ENCODE results near the gene STC2. TPM values are rescaled to one million over a fixed set of nuclear protein-coding genes. Genes with fewer than 3 reads are reported as not detected.

STC2 gene
- total and polyA plus RNA-seq, 7 experiments from 2014 or later: 28.3 TPM; not detected in 6

DNA sequence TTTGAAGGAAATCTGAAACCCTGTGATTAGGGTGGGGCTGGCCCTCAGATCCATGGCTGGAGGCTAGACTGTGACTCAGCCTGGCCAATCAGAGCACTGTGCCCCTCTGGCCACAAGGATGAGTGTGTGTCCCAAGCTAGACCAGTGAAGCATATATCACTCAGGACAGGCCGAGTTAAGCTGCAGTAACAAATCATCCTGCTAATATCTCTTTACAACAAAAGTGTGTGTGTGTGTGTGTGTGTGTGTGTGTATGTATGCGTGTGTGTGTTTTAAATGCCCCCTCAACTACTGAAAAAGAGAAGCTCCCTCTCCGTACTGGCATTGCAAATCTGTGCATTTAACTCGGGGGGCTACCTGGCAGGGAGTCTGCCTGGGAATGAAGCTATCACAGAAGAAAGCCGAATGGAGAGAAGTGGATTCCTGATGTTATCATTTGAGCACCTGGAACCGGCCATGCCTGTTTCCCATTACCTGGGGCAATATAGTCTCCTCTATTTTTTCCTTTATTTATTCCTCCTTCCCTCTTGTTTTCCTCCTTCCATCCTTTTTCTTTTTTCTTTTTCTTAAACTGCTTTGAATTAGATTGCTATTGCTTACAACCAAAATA, 25.6 kb downstream of the STC2 start:
- ATAC-seq (no peak), DNase-seq (no peak)
- ChIA-PET CTCF (no interaction called here), POLR2A (no interaction called here)
- intact Hi-C loops (cut with micrococcal nuclease): no loop called here
- Mint-ChIP-seq H3K36me3 (peaks cover 0 to under 1% (median 0%) of the 10 kb centered on the region in 5 donors), H3K4me1 (peaks cover 0 to 2% (median 0%) of the 10 kb centered on the region in 7 donors), H3K4me3 (no peak overlapping the region), H3K9me3 (peaks cover 0 to 2% (median under 1%) of the 10 kb centered on the region in 11 donors), H3K27ac (no peak overlapping the region), H3K27me3 (peaks cover 12 to 56% (median 24%) of the 10 kb centered on the region in 5 donors)
- Histone ChIP-seq H3K4me1 (ENCODE audit: control insufficient read depth in 2 of 2, insufficient read depth in 2 of 2, low read length in 2 of 2) (no peaks in the 10 kb centered on the region), H3K36me3 (ENCODE audit: control insufficient read depth in 2 of 3, insufficient read depth in 3 of 3, low read length in 3 of 3) (no peaks in the 10 kb centered on the region), H3K27ac (ENCODE audit: low read depth, low read length) (no peak overlapping the region), H3K9me3 (ENCODE audit: control insufficient read depth in 2 of 3, low read length in 3 of 3) (no peaks in the 10 kb centered on the region), H3K4me3 (ENCODE audit: low read length) (no peak overlapping the region), H3K27me3 (ENCODE audit: control insufficient read depth in 2 of 2, insufficient read depth in 2 of 2, low read length in 2 of 2) (no peaks in the 10 kb centered on the region)

DNA sequence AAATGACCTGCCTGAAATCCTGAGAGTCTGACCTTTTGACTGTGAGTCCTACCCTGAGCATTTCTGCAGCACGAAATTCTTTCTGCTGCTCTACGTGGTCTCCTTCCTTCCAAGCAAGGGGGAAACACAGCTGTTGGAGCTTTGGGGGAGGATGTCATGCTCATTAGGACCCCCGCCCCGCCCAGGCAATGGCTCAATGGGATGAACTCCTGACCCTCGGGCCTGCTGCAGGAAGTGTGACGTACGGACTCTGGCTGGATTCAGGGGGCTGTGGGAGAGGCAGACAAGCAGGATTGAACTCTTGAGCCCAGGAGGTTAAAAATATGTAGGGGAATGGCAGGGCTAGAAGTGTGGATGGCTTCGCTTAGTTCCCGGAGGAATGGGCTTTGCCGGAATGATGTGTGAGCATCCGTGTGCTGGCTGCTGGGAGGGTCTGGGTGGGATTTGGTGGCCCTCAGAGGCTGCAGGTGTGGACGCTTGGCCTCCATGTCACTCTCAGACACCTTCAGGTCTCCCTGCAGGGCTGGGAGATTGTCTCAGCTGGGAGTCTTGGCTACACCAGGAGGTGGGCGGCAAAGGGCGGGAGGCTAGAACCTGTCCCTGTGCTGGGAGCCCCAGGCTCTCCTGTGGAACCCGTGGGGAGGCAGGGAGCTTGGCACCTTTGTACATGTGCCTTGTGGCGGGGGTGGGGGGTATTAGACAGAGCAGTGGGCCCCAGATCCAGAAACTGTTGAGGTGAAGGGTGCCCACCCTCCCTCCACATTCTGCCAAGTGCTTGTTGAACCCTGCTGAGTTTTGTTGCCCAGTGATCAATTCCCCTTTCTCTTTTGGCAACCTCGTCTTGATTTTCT, 26.3 kb downstream of the STC2 start:
- Mint-ChIP-seq H3K4me1 (peaks cover 0 to 2% (median 0%) of the 10 kb centered on the region in 7 donors), H3K4me3 (no peak overlapping the region), H3K36me3 (no peaks in the 10 kb centered on the region), H3K27ac (no peak overlapping the region), H3K9me3 (peaks cover 0 to 2% (median 0%) of the 10 kb centered on the region in 11 donors), H3K27me3 (peaks cover 14 to 53% (median 22%) of the 10 kb centered on the region in 5 donors)
- H3K27me3 ChIP-seq (ENCODE audit: control insufficient read depth in 2 of 2, insufficient read depth in 2 of 2, low read length in 2 of 2): no peaks in the 10 kb centered on the region
- no peak overlapping the region for H3K27ac ChIP-seq (ENCODE audit: low read depth, low read length)
- ATAC-seq: no peak
- H3K4me1 ChIP-seq (ENCODE audit: control insufficient read depth in 2 of 2, insufficient read depth in 2 of 2, low read length in 2 of 2): no peaks in the 10 kb centered on the region
- no peaks in the 10 kb centered on the region for H3K36me3 ChIP-seq (ENCODE audit: control insufficient read depth in 2 of 3, insufficient read depth in 3 of 3, low read length in 3 of 3)
- no peaks in the 10 kb centered on the region for H3K9me3 ChIP-seq (ENCODE audit: control insufficient read depth in 2 of 3, low read length in 3 of 3)
- DNase-seq: no peak
- POLR2A ChIA-PET: no interaction called here
- intact Hi-C loops (cut with micrococcal nuclease): no loop called here
- no peak overlapping the region for H3K4me3 ChIP-seq (ENCODE audit: low read length)
- CTCF ChIA-PET: no interaction called here

- ATAC-seq: no peak
- H3K36me3 Mint-ChIP-seq: no peaks in the 10 kb centered on the region
- no peaks in the 10 kb centered on the region for H3K27me3 ChIP-seq (ENCODE audit: control insufficient read depth in 2 of 2, insufficient read depth in 2 of 2, low read length in 2 of 2)
- no peak for DNase-seq
- no peak overlapping the region for H3K27ac ChIP-seq (ENCODE audit: low read depth, low read length)
- no peaks in the 10 kb centered on the region for H3K36me3 ChIP-seq (ENCODE audit: control insufficient read depth in 2 of 3, insufficient read depth in 3 of 3, low read length in 3 of 3)
- peaks cover 0 to 2% (median 0%) of the 10 kb centered on the region in 11 donors for H3K9me3 Mint-ChIP-seq
- H3K27me3 Mint-ChIP-seq: peaks cover 9 to 47% (median 22%) of the 10 kb centered on the region in 5 donors
- ChIA-PET POLR2A (no interaction called here), CTCF (no interaction called here)
- H3K4me3 ChIP-seq (ENCODE audit: low read length): no peak overlapping the region
- H3K9me3 ChIP-seq (ENCODE audit: control insufficient read depth in 2 of 3, low read length in 3 of 3): no peaks in the 10 kb centered on the region
- intact Hi-C loops (cut with micrococcal nuclease): no loop called here
- no peaks in the 10 kb centered on the region for H3K4me1 ChIP-seq (ENCODE audit: control insufficient read depth in 2 of 2, insufficient read depth in 2 of 2, low read length in 2 of 2)
- H3K4me1 Mint-ChIP-seq: peaks cover 0 to 2% (median 0%) of the 10 kb centered on the region in 7 donors
- H3K4me3 Mint-ChIP-seq: no peak overlapping the region
- H3K27ac Mint-ChIP-seq: no peak overlapping the region
These were observed 27.7 kb downstream of the STC2 start for GRCh38 chr5:173300389-173301047.

DNA sequence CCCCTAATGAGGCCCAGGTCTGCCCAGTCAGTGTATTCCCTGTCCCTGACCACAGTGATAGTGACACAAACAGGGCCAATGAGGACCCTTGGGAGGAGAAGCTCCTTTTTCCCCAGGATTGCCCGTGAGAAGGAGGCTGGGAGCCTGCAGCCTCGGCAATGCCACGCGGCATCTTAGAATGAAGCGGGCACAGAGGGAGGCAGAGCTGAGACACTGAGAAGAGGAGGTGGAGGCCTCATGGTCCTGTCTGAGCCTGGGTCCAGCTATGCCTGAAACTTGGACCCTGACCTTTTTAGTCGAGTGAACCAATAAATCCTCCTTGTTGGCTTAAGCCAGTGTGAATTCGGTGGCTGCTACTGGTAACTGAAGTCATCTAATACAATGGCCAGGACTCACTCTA, 28.4 kb downstream of the STC2 start:
- no peaks in the 10 kb centered on the region for H3K27me3 ChIP-seq (ENCODE audit: control insufficient read depth in 2 of 2, insufficient read depth in 2 of 2, low read length in 2 of 2)
- H3K4me1 Mint-ChIP-seq: peaks cover under 1 to 2% (median under 1%) of the 10 kb centered on the region in 7 donors
- H3K4me1 ChIP-seq (ENCODE audit: control insufficient read depth in 2 of 2, insufficient read depth in 2 of 2, low read length in 2 of 2): no peaks in the 10 kb centered on the region
- H3K4me3 ChIP-seq (ENCODE audit: low read length): no peak overlapping the region
- no peak overlapping the region for H3K27ac Mint-ChIP-seq
- H3K9me3 ChIP-seq (ENCODE audit: control insufficient read depth in 2 of 3, low read length in 3 of 3): no peaks in the 10 kb centered on the region
- H3K36me3 Mint-ChIP-seq: no peaks in the 10 kb centered on the region
- intact Hi-C loops (cut with micrococcal nuclease): loop anchor here in 1 of 2 donors (10.0 kb wide), 1 partner anchor 155 kb away; the partner anchor contains the start of gene BNIP1
- no peak overlapping the region for H3K4me3 Mint-ChIP-seq
- CTCF ChIA-PET: interaction anchor here (1.3 kb wide), 1 partner anchor 674 kb away, joined by 3 read pairs; no protein-coding TSS in a partner anchor
- ATAC-seq (no peak), DNase-seq (no peak)
- POLR2A ChIA-PET: no interaction called here
- H3K27ac ChIP-seq (ENCODE audit: low read depth, low read length): no peak overlapping the region
- H3K9me3 Mint-ChIP-seq: peaks cover 0 to 2% (median 0%) of the 10 kb centered on the region in 11 donors
- H3K27me3 Mint-ChIP-seq: peaks cover 11 to 46% (median 25%) of the 10 kb centered on the region in 5 donors
- H3K36me3 ChIP-seq (ENCODE audit: control insufficient read depth in 2 of 3, insufficient read depth in 3 of 3, low read length in 3 of 3): no peaks in the 10 kb centered on the region

- Mint-ChIP-seq H3K9me3 (peaks cover 0 to 2% (median 0%) of the 10 kb centered on the region in 11 donors), H3K4me1 (peaks cover 11 to 14% (median 13%) of the 10 kb centered on the region in 7 donors), H3K27me3 (peaks cover 23 to 48% (median 29%) of the 10 kb centered on the region in 5 donors), H3K27ac (no peak overlapping the region), H3K4me3 (no peak overlapping the region), H3K36me3 (no peaks in the 10 kb centered on the region)
- no peaks in the 10 kb centered on the region for H3K36me3 ChIP-seq (ENCODE audit: control insufficient read depth in 2 of 3, insufficient read depth in 3 of 3, low read length in 3 of 3)
- no peak overlapping the region for H3K4me3 ChIP-seq (ENCODE audit: low read length)
- H3K9me3 ChIP-seq (ENCODE audit: control insufficient read depth in 2 of 3, low read length in 3 of 3): no peaks in the 10 kb centered on the region
- intact Hi-C loops (cut with micrococcal nuclease): loop anchor here in 1 of 2 donors (10.0 kb wide), 1 partner anchor 154 kb away; the partner anchor contains the start of gene BNIP1
- ChIA-PET CTCF (interaction anchor here (1.3 kb wide), 1 partner anchor 675 kb away, joined by 3 read pairs; no protein-coding TSS in a partner anchor), POLR2A (no interaction called here)
- no peaks in the 10 kb centered on the region for H3K27me3 ChIP-seq (ENCODE audit: control insufficient read depth in 2 of 2, insufficient read depth in 2 of 2, low read length in 2 of 2)
- ATAC-seq (no peak), DNase-seq (no peak)
- H3K27ac ChIP-seq (ENCODE audit: low read depth, low read length): no peak overlapping the region
- peaks cover 4 to 11% of the 10 kb centered on the region in 2 donors for H3K4me1 ChIP-seq (ENCODE audit: control insufficient read depth in 2 of 2, insufficient read depth in 2 of 2, low read length in 2 of 2)
These were observed 29.8 kb downstream of the STC2 start for GRCh38 chr5:173298213-173298926.

GRCh38 chr5:173297813-173298212, 30.4 kb downstream of the STC2 start:
- Mint-ChIP-seq H3K4me1 (peaks cover 11 to 14% (median 13%) of the 10 kb centered on the region in 7 donors), H3K27me3 (peaks cover 17 to 45% (median 29%) of the 10 kb centered on the region in 5 donors), H3K9me3 (peaks cover 0 to 2% (median 0%) of the 10 kb centered on the region in 11 donors), H3K36me3 (no peaks in the 10 kb centered on the region), H3K27ac (no peak overlapping the region), H3K4me3 (no peak overlapping the region)
- Histone ChIP-seq H3K9me3 (ENCODE audit: control insufficient read depth in 2 of 3, low read length in 3 of 3) (no peaks in the 10 kb centered on the region), H3K27ac (ENCODE audit: low read depth, low read length) (no peak overlapping the region), H3K36me3 (ENCODE audit: control insufficient read depth in 2 of 3, insufficient read depth in 3 of 3, low read length in 3 of 3) (no peaks in the 10 kb centered on the region), H3K4me3 (ENCODE audit: low read length) (no peak overlapping the region), H3K4me1 (ENCODE audit: control insufficient read depth in 2 of 2, insufficient read depth in 2 of 2, low read length in 2 of 2) (peaks cover 4 to 11% of the 10 kb centered on the region in 2 donors), H3K27me3 (ENCODE audit: control insufficient read depth in 2 of 2, insufficient read depth in 2 of 2, low read length in 2 of 2) (no peaks in the 10 kb centered on the region)
- intact Hi-C loops (cut with micrococcal nuclease): loop anchor here in 1 of 2 donors (10.0 kb wide), 1 partner anchor 153 kb away; the partner anchor contains the start of gene BNIP1
- DNase-seq (no peak), ATAC-seq (no peak)
- CTCF ChIA-PET: no interaction called here
- POLR2A ChIA-PET: no interaction called here

Data from naive thymus-derived CD4-positive, alpha-beta T cell (primary cell).